Fibroblast of mammary gland (primary cell): ENCODE results near the gene NPAS4.
A peak's percentile ranks its signal among the peaks of the same experiment; 100 is the strongest.
"Not testable (repeated sequence)": the region's sequence is repeated elsewhere in the genome, so short reads cannot be mapped to it uniquely, and the experiment has no call there.

Experiments used
- DNase-seq: peaks from one replicate; pipeline ENCODE4 v3.0.0-alpha.2; 2010; ENCODE audit warnings: low read depth
- H3K4me3 ChIP-seq: 2 replicates; pipeline ENCODE4 v1.5.1; 2011; ENCODE audit warnings: low read depth, mild to moderate bottlenecking, low read length, moderate library complexity; ENCODE audit not compliant: control insufficient read depth
- TF ChIP-seq, protein P1 (sequence below): conservative IDR thresholded peaks from 2 replicates; pipeline ENCODE4 v1.5.1; 2011; ENCODE audit warnings: low read depth, low read length, inconsistent platforms; ENCODE audit not compliant: control insufficient read depth, insufficient read depth

NPAS4 gene

GRCh38 chr11:66457826-66458225 is 37.0 kb downstream of the NPAS4 start:
- DNase-seq = no peak
- no peak overlapping the region for H3K4me3 ChIP-seq
- TF ChIP-seq, protein P1, sequence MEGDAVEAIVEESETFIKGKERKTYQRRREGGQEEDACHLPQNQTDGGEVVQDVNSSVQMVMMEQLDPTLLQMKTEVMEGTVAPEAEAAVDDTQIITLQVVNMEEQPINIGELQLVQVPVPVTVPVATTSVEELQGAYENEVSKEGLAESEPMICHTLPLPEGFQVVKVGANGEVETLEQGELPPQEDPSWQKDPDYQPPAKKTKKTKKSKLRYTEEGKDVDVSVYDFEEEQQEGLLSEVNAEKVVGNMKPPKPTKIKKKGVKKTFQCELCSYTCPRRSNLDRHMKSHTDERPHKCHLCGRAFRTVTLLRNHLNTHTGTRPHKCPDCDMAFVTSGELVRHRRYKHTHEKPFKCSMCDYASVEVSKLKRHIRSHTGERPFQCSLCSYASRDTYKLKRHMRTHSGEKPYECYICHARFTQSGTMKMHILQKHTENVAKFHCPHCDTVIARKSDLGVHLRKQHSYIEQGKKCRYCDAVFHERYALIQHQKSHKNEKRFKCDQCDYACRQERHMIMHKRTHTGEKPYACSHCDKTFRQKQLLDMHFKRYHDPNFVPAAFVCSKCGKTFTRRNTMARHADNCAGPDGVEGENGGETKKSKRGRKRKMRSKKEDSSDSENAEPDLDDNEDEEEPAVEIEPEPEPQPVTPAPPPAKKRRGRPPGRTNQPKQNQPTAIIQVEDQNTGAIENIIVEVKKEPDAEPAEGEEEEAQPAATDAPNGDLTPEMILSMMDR = no peak

- TF ChIP-seq, protein P1 = no peak
These were observed 38.4 kb downstream of the NPAS4 start for GRCh38 chr11:66459138-66459778.

GRCh38 chr11:66462010-66462409 is 41.2 kb downstream of the NPAS4 start:
- TF ChIP-seq, protein P1 = no peak
- no peak for DNase-seq
- H3K4me3 ChIP-seq = no peak overlapping the region

More at GRCh38 chr11:66459138-66459778, 38.4 kb downstream of the NPAS4 start:
- no peak overlapping the region for H3K4me3 ChIP-seq
- DNase-seq = no peak

DNA sequence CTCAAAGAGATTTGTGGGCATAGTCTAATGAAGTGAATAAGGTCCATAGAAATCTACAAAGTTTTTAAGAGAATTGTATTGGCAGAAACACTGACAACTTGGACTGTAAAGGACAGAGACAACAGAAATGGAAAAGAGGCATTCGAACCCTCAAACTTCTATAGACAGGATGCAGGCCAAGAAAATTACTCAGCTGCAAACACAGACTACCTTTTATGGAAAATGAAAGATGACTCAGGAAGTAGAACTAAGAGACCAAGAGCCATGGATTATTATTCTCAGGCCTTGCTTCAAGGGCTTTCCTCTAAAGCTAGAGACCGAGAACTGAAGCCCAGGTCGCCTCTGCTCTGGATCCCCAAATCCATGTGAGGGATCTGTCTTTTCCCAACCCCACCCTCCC is 42.1 kb downstream of the NPAS4 start:
- TF ChIP-seq, protein P1 = no peak
- no peak overlapping the region for H3K4me3 ChIP-seq
- no peak for DNase-seq

DNA sequence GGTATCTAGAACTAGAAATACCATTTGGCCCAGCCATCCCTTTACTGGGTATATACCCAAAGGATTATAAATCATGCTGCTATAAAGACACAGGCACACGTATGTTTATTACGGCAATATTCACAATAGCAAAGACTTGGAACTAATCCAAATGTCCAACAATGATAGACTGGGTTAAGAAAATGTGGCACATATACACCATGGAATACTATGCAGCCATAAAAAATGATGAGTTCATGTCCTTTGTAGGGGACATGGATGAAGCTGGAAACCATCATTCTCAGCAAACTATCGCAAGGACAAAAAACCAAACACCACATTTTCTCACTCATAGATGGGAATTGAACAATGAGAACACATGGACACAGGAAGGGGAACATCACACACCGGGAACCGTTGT is 43.3 kb downstream of the NPAS4 start:
- H3K4me3 ChIP-seq, DNase-seq: not testable (repeated sequence)

DNA sequence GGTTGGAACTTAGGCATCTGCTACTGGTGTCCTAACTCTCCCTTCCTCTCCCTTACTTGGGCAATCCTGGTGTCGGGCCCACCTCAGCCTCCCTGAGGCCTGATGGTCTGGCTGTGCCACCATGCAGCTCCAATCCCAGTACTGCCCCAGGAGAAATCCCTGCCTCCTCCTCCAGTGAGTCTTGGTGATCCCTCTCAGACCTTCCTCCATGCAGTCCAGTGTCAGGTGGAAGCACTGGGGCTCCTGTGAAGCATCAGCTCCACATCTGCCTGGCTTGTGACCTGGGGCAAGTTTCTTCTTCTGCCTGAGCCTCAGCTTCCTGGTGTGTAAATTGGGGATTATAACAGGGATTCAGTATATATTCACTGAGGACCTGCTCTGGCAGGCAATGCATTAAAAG is 44.1 kb downstream of the NPAS4 start:
- TF ChIP-seq, protein P1 = no peak
- H3K4me3 ChIP-seq = no peak overlapping the region
- no peak for DNase-seq

DNA sequence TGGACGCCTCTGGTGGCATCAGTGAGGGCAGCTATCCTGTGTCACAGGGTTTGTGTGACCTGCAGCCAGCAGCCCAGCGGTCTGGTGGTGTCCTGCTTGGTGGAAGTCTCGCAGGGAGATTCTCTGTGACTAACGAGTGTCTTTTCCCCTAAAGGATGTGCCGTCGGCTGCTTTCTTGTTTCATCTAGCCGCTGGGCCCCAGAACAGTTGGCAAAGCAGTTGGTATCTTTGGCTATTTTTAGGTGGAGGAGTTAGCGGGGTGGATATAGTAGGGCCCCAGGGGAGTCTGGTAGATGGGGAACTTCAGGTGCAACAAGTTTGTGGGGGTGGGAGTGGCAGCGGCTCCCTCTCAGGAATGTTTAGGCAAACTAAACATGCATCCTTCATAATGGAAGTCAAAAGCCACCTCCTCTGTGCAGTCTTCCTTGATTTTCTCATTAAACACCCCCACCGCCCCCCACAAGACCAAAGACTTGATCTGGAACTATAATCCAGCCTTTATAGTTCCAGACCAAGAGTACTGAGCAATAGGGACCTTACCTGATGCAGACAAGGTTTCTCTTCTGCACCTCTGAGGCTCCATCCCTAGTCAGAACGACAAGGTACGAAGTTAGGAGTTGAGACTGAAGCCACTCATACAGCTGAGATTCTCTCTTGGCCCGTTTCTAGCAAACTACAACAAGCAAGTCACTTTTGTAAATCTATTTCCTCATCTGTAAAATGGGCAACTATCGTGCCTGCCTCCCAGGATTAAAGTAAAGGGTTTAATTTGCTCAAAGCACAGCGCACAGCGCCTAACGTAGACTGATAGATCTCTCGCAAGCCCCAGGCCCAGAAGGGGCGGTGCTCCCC is 44.8 kb downstream of the NPAS4 start:
- DNase-seq = no peak
- TF ChIP-seq, protein P1 = no peak
- H3K4me3 ChIP-seq = peak overlapping the region; percentile 62
